ENCODE measurements around the gene UBE2D4.

Gene UBE2D4

GRCh38 chr7:43906331-43907010 is 19.8 kb upstream of the UBE2D4 start, which contains the start of gene URGCP:
Gene URGCP (minus strand): TSS chr7:43906596. CDS start chr7:43906575, 21 bp downstream.
- DNase-seq (ENCODE audit: low read depth in 2 of 2, low spot score in 1 of 2), result no peak

DNA sequence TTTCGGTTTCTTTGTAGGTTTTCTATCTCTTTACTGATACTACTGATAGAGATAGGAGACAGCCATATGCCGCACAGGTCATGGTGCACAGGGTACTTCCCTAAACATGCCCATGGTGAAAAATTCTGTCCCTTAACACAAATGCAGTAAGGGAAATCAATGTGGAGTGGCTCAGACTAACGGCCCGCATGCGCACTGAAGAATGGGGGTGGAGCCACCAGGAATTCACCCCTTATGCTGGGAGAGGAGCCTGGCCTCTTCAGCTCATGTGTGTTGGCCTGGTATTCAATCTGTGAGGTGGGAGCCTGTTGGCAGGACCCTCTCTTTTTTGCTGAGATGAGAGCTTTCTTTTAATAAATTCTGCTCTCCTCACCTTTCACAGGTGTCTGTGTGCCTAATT is 11.4 kb upstream of the UBE2D4 start:
- no peak for DNase-seq (ENCODE audit: low read depth in 2 of 2, low spot score in 1 of 2)

DNA sequence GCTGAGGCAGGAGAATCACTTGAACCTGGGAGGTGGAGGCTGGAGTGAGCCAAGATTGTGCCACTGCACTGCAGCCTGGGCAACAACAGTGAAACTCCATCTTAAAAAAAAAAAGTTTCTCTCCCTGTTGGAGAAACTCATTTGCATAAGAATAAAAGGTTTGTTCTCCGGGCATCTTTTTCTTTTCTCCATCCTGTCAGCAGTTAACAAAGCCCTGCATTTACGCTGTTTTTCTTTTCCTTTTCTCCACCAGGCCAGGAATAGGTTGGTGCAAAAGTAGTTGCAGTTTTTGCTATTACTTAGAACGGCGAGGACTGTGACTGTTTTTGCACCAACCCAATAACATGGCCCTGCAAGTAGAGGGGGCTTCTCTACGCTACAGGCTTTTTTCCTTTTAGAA is 10.3 kb upstream of the UBE2D4 start:
- DNase-seq (ENCODE audit: low read depth in 2 of 2, low spot score in 1 of 2), result no peak

GRCh38 chr7:43921423-43921822 is 4.8 kb upstream of the UBE2D4 start:
- no peak for DNase-seq (ENCODE audit: low read depth in 2 of 2, low spot score in 1 of 2)

- DNase-seq (ENCODE audit: low read depth in 2 of 2, low spot score in 1 of 2), result no peak
Measured at GRCh38 chr7:43922726-43923125, 3.5 kb upstream of the UBE2D4 start.

- no peak for DNase-seq (ENCODE audit: low read depth in 2 of 2, low spot score in 1 of 2)
Measured at GRCh38 chr7:43926798-43927123, 525 bp downstream of the UBE2D4 start.

- DNase-seq (ENCODE audit: low read depth in 2 of 2, low spot score in 1 of 2), result no peak
Measured at GRCh38 chr7:43927810-43928209, 1.6 kb downstream of the UBE2D4 start.

DNA sequence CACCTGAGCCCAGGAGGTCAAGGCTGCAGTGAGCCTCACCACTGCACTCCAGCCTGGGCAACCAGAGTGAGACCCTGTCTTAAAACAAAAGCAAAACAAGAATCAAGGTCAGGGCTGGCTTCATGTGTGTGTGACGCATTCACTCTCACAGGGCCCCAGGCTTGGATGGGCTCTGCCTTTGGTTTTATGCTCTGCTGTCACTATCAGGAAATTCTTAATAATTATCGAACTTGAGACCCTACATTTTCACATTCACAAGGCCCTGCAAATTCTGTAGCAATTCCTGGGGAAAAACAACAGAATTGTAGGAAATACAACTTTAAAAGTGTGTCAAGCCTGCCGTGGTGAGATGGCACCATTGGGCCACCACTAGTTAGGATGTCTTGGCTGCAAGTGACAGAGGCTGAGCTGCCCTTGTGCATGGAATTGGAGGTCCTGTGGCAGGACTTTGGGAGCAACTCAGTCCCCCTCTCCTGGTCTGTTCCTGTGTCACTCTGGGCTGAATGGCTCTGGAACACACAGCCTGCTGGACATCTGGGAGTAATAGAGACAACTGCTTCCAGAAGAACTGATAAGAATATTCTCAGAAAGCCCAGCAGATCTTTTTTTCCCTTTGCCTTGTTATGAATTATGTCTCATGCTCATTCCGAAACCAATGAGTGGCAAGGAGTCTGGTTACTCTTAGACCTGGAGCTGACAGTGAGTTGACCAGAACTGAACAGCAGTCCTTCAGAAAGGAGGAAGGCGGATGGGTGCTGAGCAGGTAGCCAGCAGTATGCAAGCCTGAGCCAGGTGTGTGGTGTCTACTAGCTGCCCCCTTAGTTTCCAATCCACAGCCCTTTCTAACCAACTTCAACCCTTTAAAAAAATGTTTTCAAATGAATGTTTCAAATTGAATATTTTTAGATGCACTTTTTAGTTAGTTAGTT is 3.6 kb downstream of the UBE2D4 start:
- DNase-seq (ENCODE audit: low read depth in 2 of 2, low spot score in 1 of 2), result no peak

DNA sequence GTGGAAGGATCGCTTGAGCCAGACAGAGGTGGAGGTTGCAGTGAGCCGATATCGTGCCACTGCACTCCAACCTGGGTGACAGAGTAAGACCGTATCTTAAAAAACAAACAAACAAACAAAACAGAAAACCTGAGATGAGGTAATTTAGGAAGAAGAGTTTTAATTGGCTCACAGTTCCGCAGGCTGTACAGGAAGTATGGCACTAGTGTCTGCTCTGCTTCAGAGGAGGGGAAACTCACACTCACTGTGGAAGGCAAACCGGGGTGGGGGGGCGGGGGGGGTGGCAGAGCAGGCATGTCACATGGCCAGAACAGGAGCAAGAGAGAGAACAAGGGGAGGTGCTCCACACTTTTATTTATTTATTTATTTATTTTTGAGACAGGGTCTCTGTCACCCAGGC is 5.1 kb downstream of the UBE2D4 start:
- DNase-seq (ENCODE audit: low read depth in 2 of 2, low spot score in 1 of 2), result no peak

GRCh38 chr7:43933902-43934560 is 7.8 kb downstream of the UBE2D4 start:
- DNase-seq (ENCODE audit: low read depth in 2 of 2, low spot score in 1 of 2), result no peak

DNA sequence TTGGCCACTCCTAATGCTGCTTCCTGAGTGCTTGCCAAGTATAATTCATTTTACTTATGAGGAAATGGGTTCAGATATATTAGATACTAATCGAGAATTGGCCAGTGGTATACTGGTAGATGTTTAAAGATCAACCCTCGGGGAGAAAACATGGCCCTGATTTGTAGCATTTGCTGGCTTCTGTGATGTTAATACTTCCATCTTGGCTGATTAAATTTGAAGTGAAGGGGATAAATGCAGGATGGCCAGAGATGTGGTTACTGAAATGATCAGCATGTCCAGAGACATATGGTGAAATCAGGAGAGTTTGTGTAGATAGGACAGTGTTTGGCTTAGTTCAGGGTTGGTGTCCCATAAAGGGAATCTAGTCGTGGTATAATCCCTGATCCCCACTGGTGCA is 11.2 kb downstream of the UBE2D4 start:
- DNase-seq (ENCODE audit: low read depth in 2 of 2, low spot score in 1 of 2), result no peak

GRCh38 chr7:43938892-43939482 is 12.8 kb downstream of the UBE2D4 start:
- no peak for DNase-seq (ENCODE audit: low read depth in 2 of 2, low spot score in 1 of 2)

- DNase-seq (ENCODE audit: low read depth in 2 of 2, low spot score in 1 of 2), result no peak
Measured at GRCh38 chr7:43942250-43942649, 16.0 kb downstream of the UBE2D4 start.

DNA sequence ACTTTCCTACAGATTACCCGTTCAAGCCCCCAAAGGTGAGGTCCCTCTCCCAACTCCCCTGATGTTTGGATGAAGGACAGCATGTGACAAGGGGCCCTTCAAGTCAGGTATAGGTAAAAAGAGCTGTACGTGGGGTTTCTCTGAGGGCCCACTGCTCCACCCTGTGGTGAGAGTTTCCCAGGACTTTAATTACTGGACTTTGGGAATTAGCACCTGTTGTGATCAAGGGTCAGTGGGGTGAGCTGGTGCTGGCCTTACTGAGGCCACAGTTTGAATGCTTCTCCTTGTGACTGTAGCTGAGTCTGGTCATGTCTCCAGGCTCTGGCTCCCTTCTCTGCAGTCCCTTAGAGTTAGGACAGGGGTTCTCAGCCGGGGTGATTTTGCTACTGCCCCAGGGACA is 16.8 kb downstream of the UBE2D4 start:
- DNase-seq (ENCODE audit: low read depth in 2 of 2, low spot score in 1 of 2), result no peak

GRCh38 chr7:43943417-43944187 is 17.4 kb downstream of the UBE2D4 start:
- no peak for DNase-seq (ENCODE audit: low read depth in 2 of 2, low spot score in 1 of 2)

DNA sequence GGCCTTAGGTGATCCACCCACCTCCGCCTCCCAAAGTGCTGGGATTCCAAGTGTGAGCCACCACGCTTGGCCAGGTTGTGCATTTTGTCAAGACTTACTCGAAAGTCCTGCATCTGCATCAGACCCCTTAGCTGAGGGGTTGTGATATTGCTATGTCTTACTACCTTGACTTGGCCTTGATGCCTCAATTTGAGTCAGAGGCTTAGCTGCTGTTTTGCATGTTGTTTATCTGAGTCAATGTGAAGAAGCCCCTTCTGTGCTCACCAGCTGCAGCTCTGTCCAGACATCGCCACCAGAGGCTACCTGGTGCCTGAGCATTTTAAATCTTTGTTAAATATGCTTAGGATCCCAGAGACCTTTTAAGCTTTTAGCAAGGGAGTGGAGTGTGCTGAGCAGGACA is 18.1 kb downstream of the UBE2D4 start:
- no peak for DNase-seq (ENCODE audit: low read depth in 2 of 2, low spot score in 1 of 2)

- no peak for DNase-seq (ENCODE audit: low read depth in 2 of 2, low spot score in 1 of 2)
Measured at GRCh38 chr7:43952028-43952427, 25.8 kb downstream of the UBE2D4 start.

DNA sequence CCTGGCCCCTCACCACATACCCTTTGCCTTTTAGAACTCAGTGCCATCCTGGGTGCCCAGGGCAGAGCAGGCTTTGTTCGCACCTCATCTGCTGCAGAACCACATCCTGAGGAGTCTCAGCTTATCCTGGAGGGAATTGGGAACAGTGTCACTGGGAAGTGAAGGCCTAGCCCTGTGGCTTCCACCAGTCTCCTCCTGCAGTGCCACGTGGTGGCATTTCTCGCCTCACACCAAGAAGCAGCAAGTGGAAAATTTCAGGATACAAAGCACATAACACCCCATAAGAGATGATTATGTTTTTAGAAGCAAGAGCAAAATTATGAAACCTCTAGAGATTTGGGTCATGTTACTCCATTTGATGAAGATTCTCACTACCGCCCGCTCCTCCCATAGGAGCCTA is 26.8 kb downstream of the UBE2D4 start:
- DNase-seq (ENCODE audit: low read depth in 2 of 2, low spot score in 1 of 2), result no peak

DNA sequence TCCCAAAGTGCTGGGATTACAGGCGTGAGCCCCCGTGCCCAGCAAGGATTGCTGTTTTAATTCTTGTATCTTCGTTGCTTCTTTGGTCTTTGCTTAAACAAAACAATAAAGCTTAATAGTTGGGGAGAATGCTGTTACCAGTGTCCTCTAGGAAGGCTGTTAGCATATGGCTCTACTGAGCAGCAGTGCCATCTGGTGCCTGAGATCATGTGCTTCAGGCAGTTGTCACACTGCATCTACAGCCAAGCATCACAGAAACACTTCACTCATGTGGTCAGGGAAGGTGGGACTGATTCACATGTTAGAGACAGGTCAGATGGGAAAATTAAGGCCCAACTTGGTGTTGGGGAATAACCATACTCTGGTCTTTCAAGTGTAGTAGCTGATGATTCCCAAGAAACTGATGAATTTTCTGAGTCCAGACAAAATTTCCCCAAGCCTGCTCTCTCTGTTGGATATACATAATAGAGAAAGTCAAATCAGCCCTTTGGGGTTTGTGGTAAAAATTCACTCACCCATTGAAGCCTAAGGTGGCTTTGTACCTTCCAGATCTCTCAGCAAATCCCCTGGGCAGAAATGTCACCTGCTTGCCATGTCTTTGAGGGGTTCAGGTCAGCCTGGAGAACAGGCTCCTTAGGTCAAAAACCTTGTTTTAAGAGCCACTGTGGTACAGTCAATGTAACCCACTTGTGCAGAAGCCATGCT is 28.4 kb downstream of the UBE2D4 start:
- no peak for DNase-seq (ENCODE audit: low read depth in 2 of 2, low spot score in 1 of 2)

DNA sequence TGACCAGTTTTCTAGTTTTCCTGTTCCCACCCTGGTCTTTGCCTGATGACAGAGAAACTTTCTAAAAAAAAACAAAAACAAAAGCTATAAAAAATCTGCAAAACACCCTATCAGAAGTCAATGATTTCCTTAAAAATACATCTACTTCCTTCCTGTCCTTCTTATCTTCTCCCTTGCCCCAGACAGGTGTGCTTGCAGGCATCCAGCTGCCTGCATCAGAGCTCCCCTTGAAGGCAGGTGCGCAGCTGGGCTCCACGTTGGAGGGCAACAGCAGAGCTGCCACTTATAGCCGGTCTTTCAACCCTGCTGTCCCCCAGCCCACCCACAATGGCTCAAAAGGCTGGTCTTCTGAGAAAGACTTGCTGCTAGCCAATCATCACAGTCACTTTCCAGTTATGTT is 29.8 kb downstream of the UBE2D4 start:
- no peak for DNase-seq (ENCODE audit: low read depth in 2 of 2, low spot score in 1 of 2)

Measured in stimulated activated CD8-positive, alpha-beta memory T cell treated with anti-CD3 and anti-CD28 coated beads, Interleukin-4, amount 100 ng/mL, for 4 hours (primary cell).